Stimulated activated CD8-positive, alpha-beta memory T cell treated with anti-CD3 and anti-CD28 coated beads, Interleukin-7, amount 100 ng/mL, for 48 hours (primary cell): ENCODE measurements around the gene PNPLA2.

ENCODE experiments used
- DNase-seq, 2 donors: peaks; one replicate each; pipeline ENCODE4 v3.0.0-alpha.2; 2020; ENCODE audit warnings: low read depth in 1 of 2; ENCODE audit errors: extremely low read depth in 1 of 2

Gene PNPLA2

GRCh38 chr11:855796-856195 is 37.1 kb downstream of the PNPLA2 start:
- DNase-seq = no peak

- DNase-seq = no peak
These were observed 37.7 kb downstream of the PNPLA2 start for GRCh38 chr11:856397-856796.

GRCh38 chr11:858053-858761 is 39.5 kb downstream of the PNPLA2 start:
- no peak for DNase-seq

- no peak for DNase-seq
These were observed 40.1 kb downstream of the PNPLA2 start for GRCh38 chr11:858762-859339.

GRCh38 chr11:859394-860131 is 40.8 kb downstream of the PNPLA2 start:
- no peak for DNase-seq

- DNase-seq = no peak
These were observed 41.8 kb downstream of the PNPLA2 start for GRCh38 chr11:860234-861104.

GRCh38 chr11:861105-861479 is 42.4 kb downstream of the PNPLA2 start:
- no peak for DNase-seq

- DNase-seq = no peak
These were observed 43.5 kb downstream of the PNPLA2 start for GRCh38 chr11:862081-862661.

- no peak for DNase-seq
These were observed 43.9 kb downstream of the PNPLA2 start for GRCh38 chr11:862696-863022.

GRCh38 chr11:863023-863909 is 44.6 kb downstream of the PNPLA2 start:
- DNase-seq = no peak

GRCh38 chr11:863910-864827 is 45.5 kb downstream of the PNPLA2 start:
- no peak for DNase-seq

- no peak for DNase-seq
These were observed 46.2 kb downstream of the PNPLA2 start for GRCh38 chr11:864898-865297.

- no peak for DNase-seq
These were observed 47.0 kb downstream of the PNPLA2 start for GRCh38 chr11:865462-866430.

- no peak for DNase-seq
These were observed 47.8 kb downstream of the PNPLA2 start for GRCh38 chr11:866481-866880.

- no peak for DNase-seq
These were observed 49.2 kb downstream of the PNPLA2 start for GRCh38 chr11:867856-868358.

GRCh38 chr11:868394-868793 is 49.7 kb downstream of the PNPLA2 start:
- DNase-seq = no peak

- no peak for DNase-seq
These were observed 50.1 kb downstream of the PNPLA2 start for GRCh38 chr11:868802-869201.
